ENCODE measurements around the gene LRBA. TPM values are rescaled to one million over a fixed set of nuclear protein-coding genes. Genes with fewer than 3 reads are reported as not detected.
"Not testable (repeated sequence)": the region's sequence is repeated elsewhere in the genome, so short reads cannot be mapped to it uniquely, and the experiment has no call there.

Gene LRBA
- polyA plus RNA-seq, 4 donors = 14.9 to 62.2 (median 19.6) TPM

- Histone ChIP-seq H3K36me3 (ENCODE audit: control insufficient read depth in 3 of 3, insufficient read depth in 2 of 3, low read depth in 1 of 3, low read length in 3 of 3) (no peaks in the 10 kb centered on the region), H3K9me3 (ENCODE audit: control insufficient read depth in 2 of 2, insufficient read depth in 1 of 2, low read depth in 1 of 2, low read length in 1 of 2) (no peaks in the 10 kb centered on the region), H3K27me3 (ENCODE audit: control insufficient read depth in 3 of 3, insufficient read depth in 3 of 3, low read length in 3 of 3) (peaks cover 0 to 6% (median 0%) of the 10 kb centered on the region in 3 donors), H3K4me1 (ENCODE audit: control insufficient read depth in 3 of 3, insufficient read depth in 2 of 3, low read depth in 1 of 3, low read length in 2 of 3) (no peaks in the 10 kb centered on the region), H3K27ac (ENCODE audit: low read depth in 1 of 3, low read length in 2 of 3) (peak overlapping the region in 1 of 3 donors; percentile 40), H3K4me3 (ENCODE audit: low read depth in 1 of 3, low read length in 3 of 3) (no peak overlapping the region)
- WGBS, 3 donors = 79 to 88% (median 85%) methylated on average over 3 of the region's 3 CpGs
- FAIRE-seq (no peak), DNase-seq (no peak)
These were observed 440.4 kb downstream of the LRBA start for GRCh38 chr4:150574678-150575077.

DNA sequence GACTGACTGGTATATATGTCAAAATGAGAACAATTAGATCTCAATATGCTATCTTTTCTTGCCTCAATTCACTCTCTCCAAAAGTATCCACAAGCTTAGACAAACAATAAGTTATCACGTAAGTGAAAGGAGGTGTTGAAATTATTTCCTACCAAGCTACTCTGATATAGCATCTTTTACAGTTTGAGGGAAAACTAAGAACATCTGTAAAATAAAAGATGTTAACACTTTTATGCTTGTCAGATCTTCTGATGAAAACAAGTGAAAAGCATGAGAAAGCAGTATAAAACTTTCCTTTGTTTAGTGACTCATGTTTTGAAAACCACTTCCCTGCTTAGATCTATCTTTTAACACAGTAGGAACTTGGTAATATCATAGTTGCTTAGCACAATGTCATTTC is 441.6 kb downstream of the LRBA start:
- DNase-seq (no peak), FAIRE-seq (no peak)
- WGBS, 3 donors = 81 to 94% (median 82%) methylated on average over 1 of the region's 1 CpG
- no peak overlapping the region for H3K27ac ChIP-seq (ENCODE audit: low read depth in 1 of 3, low read length in 2 of 3)
- H3K4me3 ChIP-seq (ENCODE audit: low read depth in 1 of 3, low read length in 3 of 3) = no peak overlapping the region
- H3K27me3 ChIP-seq (ENCODE audit: control insufficient read depth in 3 of 3, insufficient read depth in 3 of 3, low read length in 3 of 3) = no peaks in the 10 kb centered on the region
- no peaks in the 10 kb centered on the region for H3K9me3 ChIP-seq (ENCODE audit: control insufficient read depth in 2 of 2, insufficient read depth in 1 of 2, low read depth in 1 of 2, low read length in 1 of 2)
- no peaks in the 10 kb centered on the region for H3K36me3 ChIP-seq (ENCODE audit: control insufficient read depth in 3 of 3, insufficient read depth in 2 of 3, low read depth in 1 of 3, low read length in 3 of 3)
- H3K4me1 ChIP-seq (ENCODE audit: control insufficient read depth in 3 of 3, insufficient read depth in 2 of 3, low read depth in 1 of 3, low read length in 2 of 3) = no peaks in the 10 kb centered on the region

DNA sequence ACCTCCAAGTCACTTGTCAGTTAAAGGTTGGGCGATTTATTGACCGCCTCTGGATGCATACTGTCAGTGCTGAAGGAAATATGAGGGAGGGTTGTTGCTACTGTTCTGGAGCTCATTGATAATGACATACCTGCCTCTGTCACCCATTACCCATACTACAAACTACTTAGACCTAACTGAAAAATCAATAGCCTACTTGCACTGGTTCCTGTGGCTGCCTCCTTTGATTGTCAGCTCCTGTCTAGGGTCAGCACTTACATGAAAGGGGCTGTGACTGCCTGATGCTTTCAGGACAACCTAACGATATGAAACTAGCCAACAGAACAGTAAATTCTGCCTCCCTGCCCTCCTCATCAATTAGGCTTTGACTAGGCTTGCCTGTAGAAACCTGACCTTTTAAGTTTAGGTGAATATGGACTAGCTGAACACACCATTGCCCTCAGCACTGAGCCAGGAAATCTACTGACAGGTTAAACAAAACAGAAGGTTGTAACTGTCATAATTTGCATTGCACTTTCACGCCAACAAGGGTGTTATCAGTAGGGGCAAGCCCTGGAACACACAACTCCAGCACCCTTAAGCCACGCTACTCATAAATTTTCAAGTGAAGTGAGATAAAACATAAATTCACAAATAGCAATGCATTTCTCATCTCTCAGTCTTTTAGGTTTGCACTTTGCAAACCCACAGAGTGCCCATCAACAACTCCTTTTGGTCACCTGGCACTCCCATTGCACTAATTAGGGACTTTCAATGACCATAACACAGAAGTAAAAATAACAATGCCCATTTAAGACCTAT is 442.2 kb downstream of the LRBA start:
- no peak overlapping the region for H3K27ac ChIP-seq (ENCODE audit: low read depth in 1 of 3, low read length in 2 of 3)

DNA sequence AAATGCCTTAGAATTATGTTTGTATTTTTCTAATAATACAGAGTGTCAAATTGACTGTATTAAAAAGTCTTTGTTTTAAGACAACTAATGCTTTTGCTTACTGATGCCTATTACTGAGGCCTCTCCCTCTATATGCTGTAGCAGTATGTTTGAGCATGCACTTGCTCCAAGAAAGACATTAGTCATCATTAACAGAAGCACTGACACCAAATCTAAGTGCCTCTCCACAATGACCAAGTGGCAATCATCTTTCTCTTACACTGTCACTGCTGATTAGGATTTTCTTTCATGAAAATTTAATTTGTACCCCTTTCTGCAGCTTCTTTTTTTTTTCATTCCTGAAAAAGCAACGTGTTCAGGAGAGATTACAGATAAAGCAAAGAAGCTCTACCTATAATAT is 444.2 kb downstream of the LRBA start:
- Histone ChIP-seq H3K27ac (ENCODE audit: low read depth in 1 of 3, low read length in 2 of 3) (no peak overlapping the region), H3K9me3 (ENCODE audit: control insufficient read depth in 2 of 2, insufficient read depth in 1 of 2, low read depth in 1 of 2, low read length in 1 of 2) (peaks cover 0 to 1% of the 10 kb centered on the region in 2 donors), H3K4me3 (ENCODE audit: low read depth in 1 of 3, low read length in 3 of 3) (no peak overlapping the region), H3K27me3 (ENCODE audit: control insufficient read depth in 3 of 3, insufficient read depth in 3 of 3, low read length in 3 of 3) (no peaks in the 10 kb centered on the region), H3K4me1 (ENCODE audit: control insufficient read depth in 3 of 3, insufficient read depth in 2 of 3, low read depth in 1 of 3, low read length in 2 of 3) (no peaks in the 10 kb centered on the region), H3K36me3 (ENCODE audit: control insufficient read depth in 3 of 3, insufficient read depth in 2 of 3, low read depth in 1 of 3, low read length in 3 of 3) (no peaks in the 10 kb centered on the region)
- DNase-seq (no peak), FAIRE-seq (no peak)
- 58 to 74% (median 72%) methylated on average over 1 of the region's 1 CpG for WGBS, 3 donors

More for the DNA sequence above, 442.2 kb downstream of the LRBA start:
- H3K4me3 ChIP-seq (ENCODE audit: low read depth in 1 of 3, low read length in 3 of 3) = no peak overlapping the region
- no peak for DNase-seq
- 88 to 93% (median 90%) methylated on average over 5 of the region's 5 CpGs for WGBS, 3 donors
- H3K36me3 ChIP-seq (ENCODE audit: control insufficient read depth in 3 of 3, insufficient read depth in 2 of 3, low read depth in 1 of 3, low read length in 3 of 3) = no peaks in the 10 kb centered on the region
- H3K9me3 ChIP-seq (ENCODE audit: control insufficient read depth in 2 of 2, insufficient read depth in 1 of 2, low read depth in 1 of 2, low read length in 1 of 2) = no peaks in the 10 kb centered on the region
- no peak for FAIRE-seq
- H3K4me1 ChIP-seq (ENCODE audit: control insufficient read depth in 3 of 3, insufficient read depth in 2 of 3, low read depth in 1 of 3, low read length in 2 of 3) = no peaks in the 10 kb centered on the region
- H3K27me3 ChIP-seq (ENCODE audit: control insufficient read depth in 3 of 3, insufficient read depth in 3 of 3, low read length in 3 of 3) = no peaks in the 10 kb centered on the region

- no peak overlapping the region for H3K4me3 ChIP-seq (ENCODE audit: low read depth in 1 of 3, low read length in 3 of 3)
- H3K9me3 ChIP-seq (ENCODE audit: control insufficient read depth in 2 of 2, insufficient read depth in 1 of 2, low read depth in 1 of 2, low read length in 1 of 2) = peaks cover 0 to 5% of the 10 kb centered on the region in 2 donors
- 75 to 93% (median 92%) methylated on average over 4 of the region's 4 CpGs for WGBS, 3 donors
- H3K27ac ChIP-seq (ENCODE audit: low read depth in 1 of 3, low read length in 2 of 3) = no peak overlapping the region
- FAIRE-seq = no peak
- no peaks in the 10 kb centered on the region for H3K36me3 ChIP-seq (ENCODE audit: control insufficient read depth in 3 of 3, insufficient read depth in 2 of 3, low read depth in 1 of 3, low read length in 3 of 3)
- no peaks in the 10 kb centered on the region for H3K4me1 ChIP-seq (ENCODE audit: control insufficient read depth in 3 of 3, insufficient read depth in 2 of 3, low read depth in 1 of 3, low read length in 2 of 3)
- no peaks in the 10 kb centered on the region for H3K27me3 ChIP-seq (ENCODE audit: control insufficient read depth in 3 of 3, insufficient read depth in 3 of 3, low read length in 3 of 3)
- DNase-seq = no peak
These were observed 445.0 kb downstream of the LRBA start for GRCh38 chr4:150569998-150570535.

DNA sequence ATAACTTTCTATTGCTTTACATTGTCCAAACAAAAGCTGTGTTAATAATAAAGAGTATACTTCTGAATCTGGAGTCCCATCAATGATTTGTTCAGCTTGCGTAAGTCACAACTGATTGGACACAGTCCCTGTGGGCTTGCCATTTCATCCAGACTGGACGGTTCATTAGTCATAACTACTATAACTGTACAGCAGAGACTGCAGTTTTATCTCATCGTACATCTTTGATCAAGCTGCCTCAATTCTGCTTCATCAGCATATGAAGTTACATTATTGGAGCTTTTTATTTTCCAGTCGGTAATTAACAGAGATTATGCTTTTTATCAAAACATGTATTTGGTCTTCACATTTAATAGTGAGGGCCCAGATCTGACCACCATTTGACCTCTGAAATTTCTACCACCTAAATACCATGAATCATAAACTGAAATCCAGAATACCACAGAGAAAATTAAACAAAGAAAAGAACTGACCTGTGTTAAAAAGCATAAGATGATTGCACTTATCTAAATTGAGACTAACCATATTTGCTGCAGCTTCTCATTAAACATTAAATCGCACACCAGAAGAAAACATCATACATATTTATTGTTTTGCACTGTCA is 445.6 kb downstream of the LRBA start:
- 69 to 94% (median 92%) methylated on average over 5 of the region's 5 CpGs for WGBS, 3 donors
- H3K9me3 ChIP-seq (ENCODE audit: control insufficient read depth in 2 of 2, insufficient read depth in 1 of 2, low read depth in 1 of 2, low read length in 1 of 2) = peaks cover 0 to 6% of the 10 kb centered on the region in 2 donors
- H3K4me1 ChIP-seq (ENCODE audit: control insufficient read depth in 3 of 3, insufficient read depth in 2 of 3, low read depth in 1 of 3, low read length in 2 of 3) = no peaks in the 10 kb centered on the region
- DNase-seq = no peak
- no peak overlapping the region for H3K27ac ChIP-seq (ENCODE audit: low read depth in 1 of 3, low read length in 2 of 3)
- H3K27me3 ChIP-seq (ENCODE audit: control insufficient read depth in 3 of 3, insufficient read depth in 3 of 3, low read length in 3 of 3) = no peaks in the 10 kb centered on the region
- no peak overlapping the region for H3K4me3 ChIP-seq (ENCODE audit: low read depth in 1 of 3, low read length in 3 of 3)
- no peak for FAIRE-seq
- H3K36me3 ChIP-seq (ENCODE audit: control insufficient read depth in 3 of 3, insufficient read depth in 2 of 3, low read depth in 1 of 3, low read length in 3 of 3) = no peaks in the 10 kb centered on the region

- FAIRE-seq = no peak
- H3K36me3 ChIP-seq (ENCODE audit: control insufficient read depth in 3 of 3, insufficient read depth in 2 of 3, low read depth in 1 of 3, low read length in 3 of 3) = no peaks in the 10 kb centered on the region
- peaks cover 0 to 6% of the 10 kb centered on the region in 2 donors for H3K9me3 ChIP-seq (ENCODE audit: control insufficient read depth in 2 of 2, insufficient read depth in 1 of 2, low read depth in 1 of 2, low read length in 1 of 2)
- 88 to 89% (median 88%) methylated on average over 3 of the region's 3 CpGs for WGBS, 3 donors
- no peaks in the 10 kb centered on the region for H3K4me1 ChIP-seq (ENCODE audit: control insufficient read depth in 3 of 3, insufficient read depth in 2 of 3, low read depth in 1 of 3, low read length in 2 of 3)
- no peak for DNase-seq
- H3K27ac ChIP-seq (ENCODE audit: low read depth in 1 of 3, low read length in 2 of 3) = no peak overlapping the region
- H3K27me3 ChIP-seq (ENCODE audit: control insufficient read depth in 3 of 3, insufficient read depth in 3 of 3, low read length in 3 of 3) = no peaks in the 10 kb centered on the region
- H3K4me3 ChIP-seq (ENCODE audit: low read depth in 1 of 3, low read length in 3 of 3) = no peak overlapping the region
These were observed 448.0 kb downstream of the LRBA start for GRCh38 chr4:150567070-150567469.

DNA sequence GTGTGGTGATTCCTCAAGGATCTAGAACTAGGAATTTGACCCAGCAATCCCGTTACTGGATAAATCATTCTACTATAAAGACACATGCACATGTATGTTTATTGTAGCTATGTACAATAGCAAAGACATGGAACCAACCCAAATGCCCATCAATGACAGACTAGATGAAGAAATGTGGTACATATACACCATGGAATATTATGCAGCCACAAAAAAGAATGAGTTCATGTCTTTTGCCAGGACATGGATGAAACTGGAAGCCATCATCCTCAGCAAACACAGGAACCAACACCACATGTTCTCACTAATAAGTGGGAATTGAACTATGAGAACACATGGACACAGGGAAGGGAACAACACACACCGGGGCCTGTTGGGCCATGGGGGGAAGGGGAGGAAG is 450.1 kb downstream of the LRBA start:
- not testable (repeated sequence) for DNase-seq; H3K9me3 ChIP-seq (ENCODE audit: control insufficient read depth in 2 of 2, insufficient read depth in 1 of 2, low read depth in 1 of 2, low read length in 1 of 2); H3K27me3 ChIP-seq (ENCODE audit: control insufficient read depth in 3 of 3, insufficient read depth in 3 of 3, low read length in 3 of 3); FAIRE-seq; H3K27ac ChIP-seq (ENCODE audit: low read depth in 1 of 3, low read length in 2 of 3); H3K4me1 ChIP-seq (ENCODE audit: control insufficient read depth in 3 of 3, insufficient read depth in 2 of 3, low read depth in 1 of 3, low read length in 2 of 3); H3K36me3 ChIP-seq (ENCODE audit: control insufficient read depth in 3 of 3, insufficient read depth in 2 of 3, low read depth in 1 of 3, low read length in 3 of 3); H3K4me3 ChIP-seq (ENCODE audit: low read depth in 1 of 3, low read length in 3 of 3)
- WGBS, 3 donors = 96 to 100% (median 100%) methylated on average over 2 of the region's 2 CpGs
